B cell (primary cell): Measurements from ENCODE around the gene CCT8L2.
"Not testable (repeated sequence)": the region's sequence is repeated elsewhere in the genome, so short reads cannot be mapped to it uniquely, and the experiment has no call there.

Experiments used
- EZH2 ChIP-seq: IDR thresholded peaks from 2 replicates; pipeline ENCODE4 v1.6.1; 2012; ENCODE audit warnings: borderline replicate concordance, low read depth, mild to moderate bottlenecking, moderate library complexity, low read length; ENCODE audit not compliant: insufficient read depth, poor library complexity, severe bottlenecking
- TF ChIP-seq, protein P1 (sequence below): fragments of 200-600 bp; IDR thresholded peaks from one replicate; pipeline ENCODE4 v1.8.0; 2022; ENCODE audit warnings: antibody characterized with exemption, mild to moderate bottlenecking

GRCh38 chr22:16592710-16593109 is at the start of gene CCT8L2:
- TF ChIP-seq, protein P1, sequence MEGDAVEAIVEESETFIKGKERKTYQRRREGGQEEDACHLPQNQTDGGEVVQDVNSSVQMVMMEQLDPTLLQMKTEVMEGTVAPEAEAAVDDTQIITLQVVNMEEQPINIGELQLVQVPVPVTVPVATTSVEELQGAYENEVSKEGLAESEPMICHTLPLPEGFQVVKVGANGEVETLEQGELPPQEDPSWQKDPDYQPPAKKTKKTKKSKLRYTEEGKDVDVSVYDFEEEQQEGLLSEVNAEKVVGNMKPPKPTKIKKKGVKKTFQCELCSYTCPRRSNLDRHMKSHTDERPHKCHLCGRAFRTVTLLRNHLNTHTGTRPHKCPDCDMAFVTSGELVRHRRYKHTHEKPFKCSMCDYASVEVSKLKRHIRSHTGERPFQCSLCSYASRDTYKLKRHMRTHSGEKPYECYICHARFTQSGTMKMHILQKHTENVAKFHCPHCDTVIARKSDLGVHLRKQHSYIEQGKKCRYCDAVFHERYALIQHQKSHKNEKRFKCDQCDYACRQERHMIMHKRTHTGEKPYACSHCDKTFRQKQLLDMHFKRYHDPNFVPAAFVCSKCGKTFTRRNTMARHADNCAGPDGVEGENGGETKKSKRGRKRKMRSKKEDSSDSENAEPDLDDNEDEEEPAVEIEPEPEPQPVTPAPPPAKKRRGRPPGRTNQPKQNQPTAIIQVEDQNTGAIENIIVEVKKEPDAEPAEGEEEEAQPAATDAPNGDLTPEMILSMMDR, result not testable (repeated sequence)
- TF ChIP-seq EZH2, result not testable (repeated sequence)
